ENCODE results near the gene STX5.

STX5 gene, protein sequence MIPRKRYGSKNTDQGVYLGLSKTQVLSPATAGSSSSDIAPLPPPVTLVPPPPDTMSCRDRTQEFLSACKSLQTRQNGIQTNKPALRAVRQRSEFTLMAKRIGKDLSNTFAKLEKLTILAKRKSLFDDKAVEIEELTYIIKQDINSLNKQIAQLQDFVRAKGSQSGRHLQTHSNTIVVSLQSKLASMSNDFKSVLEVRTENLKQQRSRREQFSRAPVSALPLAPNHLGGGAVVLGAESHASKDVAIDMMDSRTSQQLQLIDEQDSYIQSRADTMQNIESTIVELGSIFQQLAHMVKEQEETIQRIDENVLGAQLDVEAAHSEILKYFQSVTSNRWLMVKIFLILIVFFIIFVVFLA

DNA sequence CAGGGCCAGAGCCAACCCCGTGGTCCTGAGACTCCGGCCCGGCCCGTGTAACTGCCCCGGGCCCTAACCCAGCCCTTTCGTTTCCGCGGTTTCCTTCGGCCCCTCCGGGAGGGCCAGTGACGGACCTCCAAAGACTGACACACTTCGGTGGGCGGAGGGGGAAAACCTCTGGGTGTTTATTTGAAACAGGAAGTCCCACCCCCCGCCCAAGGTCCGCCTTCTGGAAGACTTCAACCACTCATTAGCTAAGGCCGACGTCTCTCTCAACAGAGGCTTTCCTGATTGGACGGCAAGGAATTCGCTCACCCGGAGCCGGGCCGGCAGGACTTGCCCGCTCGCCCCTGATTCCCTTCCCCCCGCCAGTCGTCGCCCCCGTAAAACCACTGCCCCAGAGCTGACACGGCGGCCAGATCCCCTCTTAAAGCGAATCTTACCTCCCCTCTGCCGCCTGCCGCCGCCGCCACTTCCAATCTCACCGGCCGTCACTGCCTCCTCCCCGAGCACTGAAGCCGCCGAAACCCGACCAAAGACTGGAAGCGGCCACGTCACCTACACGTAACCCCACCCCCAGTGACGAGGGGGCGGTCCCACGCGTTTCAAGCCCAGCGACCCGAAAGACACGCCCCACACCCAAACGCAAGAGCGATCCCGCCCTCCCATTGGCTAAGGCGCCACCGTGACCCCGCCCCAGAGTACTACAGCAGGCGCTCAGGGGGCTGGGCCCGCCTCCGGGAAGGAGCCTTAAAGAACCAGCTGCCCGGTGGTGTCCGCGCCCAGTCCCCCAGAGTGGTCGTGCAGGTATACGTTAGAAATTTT lies at the start of gene STX5:
Gene STX5 (minus strand): TSS at position 532 of the 816 bp plus-strand sequence. CDS start 808 bp downstream, outside the sequence.
- no peak for TF ChIP-seq CTCF (IDR thresholded peaks at IDR 0.05)
- Histone ChIP-seq H3K27ac (peak within 1 kb of the TSS; percentile 82 to 96), H3K4me3 (peak within 1 kb of the TSS; percentile 89)
- peak; percentile 99 for DNase-seq (ENCODE audit: low spot score)

DNA sequence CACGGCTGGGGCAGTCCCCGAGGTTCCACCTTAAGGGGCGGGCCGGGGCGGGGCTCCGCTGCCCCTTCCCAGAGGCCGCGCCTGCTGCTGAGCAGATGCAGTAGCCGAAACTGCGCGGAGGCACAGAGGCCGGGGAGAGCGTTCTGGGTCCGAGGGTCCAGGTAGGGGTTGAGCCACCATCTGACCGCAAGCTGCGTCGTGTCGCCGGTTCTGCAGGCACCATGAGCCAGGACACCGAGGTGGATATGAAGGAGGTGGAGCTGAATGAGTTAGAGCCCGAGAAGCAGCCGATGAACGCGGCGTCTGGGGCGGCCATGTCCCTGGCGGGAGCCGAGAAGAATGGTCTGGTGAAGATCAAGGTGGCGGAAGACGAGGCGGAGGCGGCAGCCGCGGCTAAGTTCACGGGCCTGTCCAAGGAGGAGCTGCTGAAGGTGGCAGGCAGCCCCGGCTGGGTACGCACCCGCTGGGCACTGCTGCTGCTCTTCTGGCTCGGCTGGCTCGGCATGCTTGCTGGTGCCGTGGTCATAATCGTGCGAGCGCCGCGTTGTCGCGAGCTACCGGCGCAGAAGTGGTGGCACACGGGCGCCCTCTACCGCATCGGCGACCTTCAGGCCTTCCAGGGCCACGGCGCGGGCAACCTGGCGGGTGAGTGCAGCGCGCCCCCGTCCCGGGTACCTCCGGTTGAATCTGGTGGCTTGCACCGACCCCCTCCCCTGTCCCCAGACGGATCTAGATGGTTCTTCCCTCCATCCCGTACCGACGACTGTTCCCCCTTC lies 49.1 kb upstream of the STX5 start, which contains the start of gene SLC3A2:
Gene SLC3A2 (plus strand): TSS at position 94 of the 776 bp plus-strand sequence. CDS start 128 bp downstream, at position 222.
- Histone ChIP-seq H3K4me3 (peak within 1 kb of the TSS; percentile 91), H3K27ac (peak within 1 kb of the TSS; percentile 97 to 99)
- TF ChIP-seq CTCF (IDR thresholded peaks at IDR 0.05), result peak; percentile 51
- DNase-seq (ENCODE audit: low spot score), result no peak

DNA sequence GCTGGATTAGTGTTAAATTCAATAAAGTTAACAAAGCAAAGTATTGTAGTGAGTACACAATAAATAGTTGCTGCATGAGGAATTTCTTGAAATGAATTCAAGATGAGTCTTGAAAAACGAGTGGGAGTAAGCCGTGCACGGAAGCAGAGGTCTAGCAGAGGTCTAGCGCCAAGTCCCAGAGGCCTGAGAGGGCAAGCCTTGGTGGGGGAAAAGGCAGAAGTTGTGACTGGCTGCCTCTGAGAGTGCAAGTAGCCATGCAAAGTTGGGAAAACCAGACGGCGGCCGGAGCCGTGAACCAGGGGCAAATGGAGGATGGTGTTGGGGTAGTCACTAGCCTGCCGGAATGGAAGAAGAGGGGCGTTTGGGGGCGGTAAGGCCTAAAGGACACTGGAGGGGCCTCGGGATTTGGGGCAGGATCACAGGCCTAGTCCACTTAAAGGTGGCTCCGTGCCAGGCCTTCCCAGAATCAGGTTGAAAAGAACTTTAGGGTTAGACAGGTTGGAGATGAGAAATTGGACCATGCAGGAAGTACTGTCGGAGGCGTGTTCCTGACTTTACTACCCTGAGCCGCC lies 48.5 kb upstream of the STX5 start:
- TF ChIP-seq CTCF (IDR thresholded peaks at IDR 0.05), result no peak
- DNase-seq (ENCODE audit: low spot score), result peak; percentile 94
- peak overlapping the region; percentile 97 to 99 for H3K27ac ChIP-seq
- peak overlapping the region; percentile 91 for H3K4me3 ChIP-seq

DNA sequence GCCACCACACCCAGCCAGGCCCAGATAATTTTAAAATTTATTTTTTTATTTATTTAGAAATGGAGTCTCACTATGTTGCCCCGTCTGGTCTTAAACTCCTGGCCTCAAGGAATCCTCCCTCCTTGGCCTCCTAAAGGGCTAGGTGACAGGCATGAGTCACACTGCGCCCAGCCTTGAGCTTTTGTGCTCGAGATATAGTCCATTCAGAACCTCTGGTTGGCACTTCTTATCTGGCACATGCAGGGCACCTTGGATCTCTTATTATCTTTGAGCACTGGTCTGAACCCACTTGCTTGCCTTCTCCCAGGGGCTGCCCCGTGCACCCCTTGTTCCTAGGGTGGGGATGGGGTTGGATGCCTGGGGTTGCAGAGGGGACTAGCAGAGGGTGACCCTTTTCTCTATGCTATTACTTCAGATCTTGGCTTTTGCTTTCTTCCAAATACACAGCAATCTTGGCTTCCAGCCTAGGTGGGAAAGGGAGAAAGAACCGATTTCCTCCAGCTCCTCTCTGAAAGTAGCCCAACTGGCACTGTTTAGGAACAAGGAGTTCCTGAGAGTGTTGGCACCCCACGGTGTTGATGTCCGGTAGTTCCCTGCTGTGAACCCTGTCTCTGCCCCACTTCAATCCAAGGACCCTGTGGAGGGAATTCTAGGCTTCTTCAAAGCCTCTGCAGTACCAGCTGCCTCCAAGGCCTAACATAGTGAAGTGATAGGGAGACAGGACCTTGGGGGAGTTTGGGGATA lies 47.6 kb upstream of the STX5 start:
- H3K27ac ChIP-seq, result peak overlapping the region; percentile 97 to 99
- no peak for TF ChIP-seq CTCF (IDR thresholded peaks at IDR 0.05)
- no peak for DNase-seq (ENCODE audit: low spot score)
- H3K4me3 ChIP-seq, result peak overlapping the region; percentile 91

GRCh38 chr11:62876712-62877111 lies 44.9 kb upstream of the STX5 start:
- H3K27ac ChIP-seq, result no peak overlapping the region
- no peak overlapping the region for H3K4me3 ChIP-seq
- no peak for DNase-seq (ENCODE audit: low spot score)
- TF ChIP-seq CTCF (IDR thresholded peaks at IDR 0.05), result no peak
